Measurements from ENCODE around the gene ASXL3.

GRCh38 chr18:33576999-33577646 is 896 bp upstream of the ASXL3 start:
- TF ChIP-seq EZH2 (IDR thresholded peaks at IDR 0.05) (no peak), CTCF (IDR thresholded peaks at IDR 0.05 in 2 of 3, conservative IDR thresholded peaks at IDR 0.05 in 1 of 3; ENCODE audit: borderline replicate concordance in 1 of 3, insufficient read depth in 1 of 3, low read depth in 2 of 3, low read length in 2 of 3) (no peak), SP1 (IDR thresholded peaks at IDR 0.05; ENCODE audit: low read depth) (no peak), SRF (IDR thresholded peaks at IDR 0.05; ENCODE audit: low read depth) (no peak), MAX (IDR thresholded peaks at IDR 0.05) (no peak), POLR2AphosphoS5 (IDR thresholded peaks at IDR 0.05; ENCODE audit: low read depth, low read length) (no peak), POLR2A (IDR thresholded peaks at IDR 0.05; ENCODE audit: borderline replicate concordance, extremely low read depth, insufficient read depth, insufficient read length) (no peak), YY1 (IDR thresholded peaks at IDR 0.05; ENCODE audit: extremely low read depth, insufficient replicate concordance, low read depth, low read length) (no peak), EGR1 (IDR thresholded peaks at IDR 0.05; ENCODE audit: low read depth) (no peak), RAD21 (IDR thresholded peaks at IDR 0.05; ENCODE audit: low read depth) (no peak), ELF1 (IDR thresholded peaks at IDR 0.05; ENCODE audit: borderline replicate concordance, low read depth) (no peak), CBX3 (IDR thresholded peaks at IDR 0.05; ENCODE audit: low read depth) (no peak), TCF7L2 (IDR thresholded peaks at IDR 0.05; ENCODE audit: borderline replicate concordance, extremely low read depth, insufficient read depth, insufficient read length) (no peak), ZBTB33 (IDR thresholded peaks at IDR 0.05; ENCODE audit: extremely low read depth, insufficient replicate concordance, low read length) (no peak)

All from HCT116 (cell line).